K562 (cell line): ENCODE results near the gene DLL4. TPM values are rescaled to one million over a fixed set of nuclear protein-coding genes. Genes with fewer than 3 reads are reported as not detected.

Experiments
- ARNT ChIP-seq, 2 experiments: fragments of 450-650 bp; IDR thresholded peaks; 2 replicates each; pipeline ENCODE4 v1.6.1; 2016; ENCODE audit warnings: mild to moderate bottlenecking in 1 of 2
- ATF7 ChIP-seq: fragments of 450-650 bp; IDR thresholded peaks from 2 replicates; pipeline ENCODE4 v1.7.1; 2014; ENCODE audit warnings: mild to moderate bottlenecking, moderate library complexity
- CEBPZ ChIP-seq: fragments of 150-350 bp; IDR thresholded peaks from 2 replicates; pipeline ENCODE4 v1.6.1; 2014; ENCODE audit warnings: low read depth, mild to moderate bottlenecking, low read length, borderline replicate concordance
- CHD1 ChIP-seq: fragments of 200-600 bp; sonication (generic); IDR thresholded peaks from one replicate; pipeline ENCODE4 v1.6.1; 2012; ENCODE audit warnings: mild to moderate bottlenecking, moderate library complexity, low read length, inconsistent platforms
- FIP1L1 ChIP-seq: fragments of 200-400 bp; formaldehyde crosslinking; IDR thresholded peaks from 2 replicates; pipeline ENCODE4 v1.6.1; 2018; ENCODE audit warnings: mild to moderate bottlenecking, low read depth, low read length; ENCODE audit not compliant: poor library complexity, severe bottlenecking
- GTF2A2 ChIP-seq: IDR thresholded peaks from 2 replicates; pipeline ENCODE4 v1.6.1; 2016; ENCODE audit warnings: mild to moderate bottlenecking, missing genetic modification characterization, missing compliant biosample characterization
- ILK ChIP-seq: fragments of 450-650 bp; IDR thresholded peaks from 2 replicates; pipeline ENCODE4 v1.6.1; 2016; ENCODE audit warnings: missing genetic modification characterization, low read depth, mild to moderate bottlenecking, missing compliant biosample characterization, moderate library complexity, borderline replicate concordance
- JUN ChIP-seq, 2 experiments: sonication (generic) in 1 of 2; formaldehyde crosslinking in 1 of 2; IDR thresholded peaks; 2 replicates each; pipeline versions ENCODE4 v1.6.1 to v1.8.0; 2012 to 2022; ENCODE audit warnings: borderline replicate concordance in 2 of 2, mild to moderate bottlenecking in 2 of 2, improper control_type of control experiment in 1 of 2, low read depth in 1 of 2, low read length in 1 of 2, missing genetic modification reagents in 1 of 2
- MEF2D ChIP-seq: conservative IDR thresholded peaks from 2 replicates; pipeline ENCODE4 v1.6.1; 2016; ENCODE audit warnings: low read depth, missing genetic modification characterization, missing compliant biosample characterization
- MITF ChIP-seq: IDR thresholded peaks from 2 replicates; pipeline ENCODE4 v1.6.1; 2014; ENCODE audit warnings: antibody characterized with exemption
- NCOA1 ChIP-seq: fragments of 450-650 bp; IDR thresholded peaks from 2 replicates; pipeline ENCODE4 v1.6.1; 2016; ENCODE audit warnings: low read depth
- NFXL1 ChIP-seq: fragments of 450-650 bp; formaldehyde crosslinking; IDR thresholded peaks from 2 replicates; pipeline ENCODE4 v1.4.0; 2021; ENCODE audit warnings: mild to moderate bottlenecking
- NR2C1 ChIP-seq, 2 experiments: fragments of 450-650 bp; IDR thresholded peaks; 2 replicates each; pipeline ENCODE4 v1.6.1; 2017; ENCODE audit warnings: mild to moderate bottlenecking in 2 of 2, antibody characterized with exemption in 1 of 2, inconsistent platforms in 1 of 2, missing compliant biosample characterization in 1 of 2, missing genetic modification characterization in 1 of 2
- PCBP1 ChIP-seq: fragments of 200-400 bp; formaldehyde crosslinking; IDR thresholded peaks from 2 replicates; pipeline ENCODE4 v1.6.1; 2018; ENCODE audit warnings: mild to moderate bottlenecking, low read depth, low read length; ENCODE audit not compliant: poor library complexity, severe bottlenecking
- PURB ChIP-seq: sonication (generic); formaldehyde crosslinking; IDR thresholded peaks from 2 replicates; pipeline ENCODE4 v1.9.0; 2021; ENCODE audit warnings: low read depth, mild to moderate bottlenecking, missing genetic modification reagents
- RAD21 ChIP-seq, 2 experiments: fragments of 250-450 bp in 1 of 2; fragments of 450-650 bp in 1 of 2; sonication (Bioruptor Pico) in 1 of 2; formaldehyde crosslinking in 1 of 2; IDR thresholded peaks in 1 of 2; conservative IDR thresholded peaks in 1 of 2; 2 replicates each; pipeline versions ENCODE4 v1.4.0 to v1.8.0; 2020 to 2022; ENCODE audit warnings: mild to moderate bottlenecking in 2 of 2, moderate library complexity in 1 of 2
- RBM22 ChIP-seq: fragments of 200-400 bp; formaldehyde crosslinking; IDR thresholded peaks from 2 replicates; pipeline ENCODE4 v1.6.1; 2018; ENCODE audit warnings: low read length, low read depth; ENCODE audit not compliant: poor library complexity, severe bottlenecking
- RNF2 ChIP-seq: sonication (generic); IDR thresholded peaks from 2 replicates; pipeline ENCODE4 v1.6.1; 2016
- SMAD1 ChIP-seq: fragments of 150-350 bp; IDR thresholded peaks from 2 replicates; pipeline ENCODE4 v1.6.1; 2014; ENCODE audit warnings: low read length, low read depth; ENCODE audit not compliant: partially characterized antibody
- SMAD2 ChIP-seq: fragments of 150-350 bp; IDR thresholded peaks from 2 replicates; pipeline ENCODE4 v1.6.1; 2014; ENCODE audit warnings: low read depth, mild to moderate bottlenecking, low read length
- STAT5A ChIP-seq: IDR thresholded peaks from 2 replicates; pipeline ENCODE4 v1.6.1; 2012; ENCODE audit warnings: low read length, inconsistent platforms, borderline replicate concordance
- TAF9B ChIP-seq: fragments of 450-650 bp; IDR thresholded peaks from 2 replicates; pipeline ENCODE4 v1.6.1; 2018; ENCODE audit warnings: mild to moderate bottlenecking; ENCODE audit not compliant: partially characterized antibody
- ZC3H8 ChIP-seq: fragments of 450-650 bp; IDR thresholded peaks from 2 replicates; pipeline ENCODE4 v1.6.1; 2017
- ZNF444 ChIP-seq: fragments of 250-450 bp; sonication (Bioruptor Pico); IDR thresholded peaks from 2 replicates; pipeline ENCODE4 v1.4.0; 2020; ENCODE audit warnings: mild to moderate bottlenecking, moderate library complexity
- polyA plus RNA-seq, 8 experiments: library from polyadenylated mRNA; depleted of rRNA in 4 of 8; stranded (reverse) in 5 of 8; unstranded in 3 of 8; fragments of >200 nt; fragmentation: Nextera tagmentation in 2 of 8; fragmentation: Illumina TruSeq in 1 of 8; extraction: Ambion mirVana in 2 of 8; extraction: Trizol in 1 of 8; gene quantifications; 2 replicates each; pipeline versions ENCODE4 v1.2.1 to v1.2.3, GENCODE V29; 2011 to 2014; ENCODE audit warnings: inconsistent platforms in 1 of 8, missing spikeins in 1 of 8
- total RNA-seq, 7 experiments: library from RNA; depleted of rRNA in 6 of 7; stranded (reverse); fragments of >200 nt in 6 of 7; fragmentation: Illumina TruSeq in 2 of 7; extraction: Trizol in 2 of 7; gene quantifications; 2 replicates each; pipeline versions ENCODE4 v1.2.1 to v1.2.3, GENCODE V29; 2011 to 2021; ENCODE audit warnings: low replicate concordance in 1 of 7

The DLL4 gene
- total and polyA plus RNA-seq, 9 of the 15 experiments (the other 6 are each of a cell fraction or from before 2014, with no cell fraction given) = 0.04 to 1.1 (median 0.41) TPM; not detected in 1

- TF ChIP-seq MITF = no peak
- peak; percentile 61 for TF ChIP-seq FIP1L1
- no peak for TF ChIP-seq NR2C1 (IDR thresholded peaks at IDR 0.05)
- TF ChIP-seq NR2C1 (tag; IDR thresholded peaks at IDR 0.05) = no peak
- TF ChIP-seq PURB = no peak
- TF ChIP-seq ATF7 = 0 out of 2 replicates have a peak, but pooled peaks have one; percentile 14
- no peak for TF ChIP-seq NCOA1
- TF ChIP-seq RBM22 = no peak
- no peak; the same call in 1 of the 2 replicates for TF ChIP-seq RNF2
- TF ChIP-seq JUN (IDR thresholded peaks at IDR 0.05; ENCODE audit: borderline replicate concordance, low read depth, low read length) = no peak
- no peak for TF ChIP-seq JUN (CRISPR knock-in tag; IDR thresholded peaks at IDR 0.05; ENCODE audit: borderline replicate concordance)
- no peak for TF ChIP-seq MEF2D (tag)
- TF ChIP-seq SMAD1 = no peak
- TF ChIP-seq ILK = no peak
- no peak for TF ChIP-seq ARNT (IDR thresholded peaks at IDR 0.05)
- no peak for TF ChIP-seq CEBPZ
- no peak for TF ChIP-seq TAF9B
- peak; percentile 23 for TF ChIP-seq PCBP1
- TF ChIP-seq GTF2A2 (tag) = no peak
- no peak for TF ChIP-seq ZNF444 (CRISPR knock-in tag)
- TF ChIP-seq STAT5A = no peak
- no peak for TF ChIP-seq NFXL1 (CRISPR knock-in tag)
- no peak for TF ChIP-seq CHD1
- peak; percentile 40 to 72 for TF ChIP-seq RAD21 (CRISPR knock-in tag; conservative IDR thresholded peaks at IDR 0.05 in 1 of 2, IDR thresholded peaks at IDR 0.05 in 1 of 2)
- no peak for TF ChIP-seq ZC3H8
- no peak for TF ChIP-seq SMAD2
Measured at GRCh38 chr15:40941528-40942336, 12.6 kb downstream of the DLL4 start (continued).
